HG03135 (cell line): Measurements from ENCODE around the gene CRISPLD2.
"Not testable (repeated sequence)": the region's sequence is repeated elsewhere in the genome, so short reads cannot be mapped to it uniquely, and the experiment has no call there.

Source experiments
- ATAC-seq: cut with Tn5 transposase; IDR thresholded peaks from one replicate; pipeline ENCODE4 v1.9.1; 2021; ENCODE audit warnings: mild to moderate bottlenecking, moderate library complexity; ENCODE audit not compliant: unreplicated experiment

CRISPLD2 gene

GRCh38 chr16:84821179-84821578 lies 1.4 kb downstream of the CRISPLD2 start:
- no peak for ATAC-seq

- no peak for ATAC-seq
Observed at GRCh38 chr16:84821728-84822689, 2.2 kb downstream of the CRISPLD2 start.

GRCh38 chr16:84822990-84823389 lies 3.2 kb downstream of the CRISPLD2 start:
- no peak for ATAC-seq

GRCh38 chr16:84823484-84823883 lies 3.7 kb downstream of the CRISPLD2 start:
- ATAC-seq: no peak

GRCh38 chr16:84823926-84824325 lies 4.1 kb downstream of the CRISPLD2 start:
- no peak for ATAC-seq

- no peak for ATAC-seq
Observed at GRCh38 chr16:84825896-84826557, 6.2 kb downstream of the CRISPLD2 start.

- ATAC-seq: no peak
Observed at GRCh38 chr16:84826558-84826941, 6.8 kb downstream of the CRISPLD2 start.

- no peak for ATAC-seq
Observed at GRCh38 chr16:84827131-84827574, 7.4 kb downstream of the CRISPLD2 start.

GRCh38 chr16:84827897-84828296 lies 8.1 kb downstream of the CRISPLD2 start:
- ATAC-seq: no peak

- ATAC-seq: no peak
Observed at GRCh38 chr16:84828322-84828721, 8.5 kb downstream of the CRISPLD2 start.

- ATAC-seq: no peak
Observed at GRCh38 chr16:84829168-84829965, 9.6 kb downstream of the CRISPLD2 start.

- no peak for ATAC-seq
Observed at GRCh38 chr16:84830765-84831384, 11.1 kb downstream of the CRISPLD2 start.

GRCh38 chr16:84831728-84832127 lies 11.9 kb downstream of the CRISPLD2 start:
- ATAC-seq: not testable (repeated sequence)

GRCh38 chr16:84832488-84833143 lies 12.8 kb downstream of the CRISPLD2 start:
- no peak for ATAC-seq

GRCh38 chr16:84833144-84833500 lies 13.3 kb downstream of the CRISPLD2 start:
- ATAC-seq: no peak

GRCh38 chr16:84833542-84834402 lies 14.0 kb downstream of the CRISPLD2 start:
- ATAC-seq: no peak

GRCh38 chr16:84834403-84834772 lies 14.6 kb downstream of the CRISPLD2 start:
- ATAC-seq: no peak

GRCh38 chr16:84836234-84836647 lies 16.5 kb downstream of the CRISPLD2 start:
- ATAC-seq: no peak

- no peak for ATAC-seq
Observed at GRCh38 chr16:84836967-84837366, 17.2 kb downstream of the CRISPLD2 start.
